K562 (cell line): ENCODE results near the gene DOCK6. TPM values are rescaled to one million over a fixed set of nuclear protein-coding genes. Genes with fewer than 3 reads are reported as not detected.

Experiments
- DPF2 ChIP-seq: fragments of 450-650 bp; IDR thresholded peaks from 2 replicates; pipeline ENCODE4 v1.6.1; 2016
- GATA2 ChIP-seq: sonication (generic); formaldehyde crosslinking; IDR thresholded peaks from 2 replicates; pipeline ENCODE4 v1.4.0; 2020; ENCODE audit warnings: mild to moderate bottlenecking, missing genetic modification reagents
- HEY1 ChIP-seq: fragments of 250-450 bp; sonication (Bioruptor Pico); IDR thresholded peaks from 2 replicates; pipeline ENCODE4 v1.5.0; 2020; ENCODE audit warnings: mild to moderate bottlenecking, moderate library complexity, borderline replicate concordance
- L3MBTL2 ChIP-seq: fragments of 450-650 bp; IDR thresholded peaks from 2 replicates; pipeline ENCODE4 v1.6.1; 2016; ENCODE audit warnings: mild to moderate bottlenecking, moderate library complexity
- NR2C2 ChIP-seq, 2 experiments: fragments of 200-800 bp in 1 of 2; sonication (Bioruptor generic) in 1 of 2; sonication (generic) in 1 of 2; formaldehyde crosslinking in 1 of 2; IDR thresholded peaks; 2 replicates each; pipeline versions ENCODE4 v1.6.1 to v1.8.0; 2016 to 2022; ENCODE audit warnings: mild to moderate bottlenecking in 1 of 2, missing compliant biosample characterization in 1 of 2, missing genetic modification characterization in 1 of 2, missing genetic modification reagents in 1 of 2
- RNF2 ChIP-seq: sonication (generic); IDR thresholded peaks from 2 replicates; pipeline ENCODE4 v1.6.1; 2016
- YY1 ChIP-seq, 3 experiments: IDR thresholded peaks; 2 replicates each; pipeline ENCODE4 v1.6.1; 2011; ENCODE audit warnings: low read length in 2 of 3, mild to moderate bottlenecking in 2 of 3, moderate library complexity in 2 of 3, borderline replicate concordance in 1 of 3, control low read depth in 1 of 3, low read depth in 1 of 3; ENCODE audit not compliant: insufficient read depth in 3 of 3, insufficient replicate concordance in 2 of 3, control insufficient read depth in 1 of 3, insufficient read length in 1 of 3; ENCODE audit errors: extremely low read depth in 1 of 3
- ZKSCAN8 ChIP-seq: fragments of 200-800 bp; sonication (Bioruptor generic); IDR thresholded peaks from 2 replicates; pipeline ENCODE4 v1.6.1; 2016; ENCODE audit warnings: missing genetic modification characterization, missing compliant biosample characterization
- ZNF395 ChIP-seq: fragments of 200-800 bp; sonication (Bioruptor generic); IDR thresholded peaks from 2 replicates; pipeline ENCODE4 v1.6.1; 2017; ENCODE audit warnings: missing genetic modification characterization, missing compliant biosample characterization
- polyA plus RNA-seq, 8 experiments: library from polyadenylated mRNA; depleted of rRNA in 4 of 8; stranded (reverse) in 5 of 8; unstranded in 3 of 8; fragments of >200 nt; fragmentation: Nextera tagmentation in 2 of 8; fragmentation: Illumina TruSeq in 1 of 8; extraction: Ambion mirVana in 2 of 8; extraction: Trizol in 1 of 8; gene quantifications; 2 replicates each; pipeline versions ENCODE4 v1.2.1 to v1.2.3, GENCODE V29; 2011 to 2014; ENCODE audit warnings: inconsistent platforms in 1 of 8, missing spikeins in 1 of 8
- total RNA-seq, 7 experiments: library from RNA; depleted of rRNA in 6 of 7; stranded (reverse); fragments of >200 nt in 6 of 7; fragmentation: Illumina TruSeq in 2 of 7; extraction: Trizol in 2 of 7; gene quantifications; 2 replicates each; pipeline versions ENCODE4 v1.2.1 to v1.2.3, GENCODE V29; 2011 to 2021; ENCODE audit warnings: low replicate concordance in 1 of 7
- TF ChIP-seq, protein P1 (sequence below): fragments of 450-650 bp; IDR thresholded peaks from 2 replicates; pipeline ENCODE4 v1.6.1; 2018; ENCODE audit not compliant: partially characterized antibody
- TF ChIP-seq, protein P2 (sequence below), 2 experiments: fragments of 450-650 bp; formaldehyde crosslinking in 1 of 2; IDR thresholded peaks; 2 replicates each; pipeline versions ENCODE4 v1.4.0 to v1.6.1; 2014 to 2020; ENCODE audit warnings: mild to moderate bottlenecking in 2 of 2, borderline replicate concordance in 1 of 2, low read depth in 1 of 2

The DOCK6 gene
- total and polyA plus RNA-seq, 9 of the 15 experiments (the other 6 are each of a cell fraction or from before 2014, with no cell fraction given): 0.35 to 19.3 (median 3.8) TPM

DNA sequence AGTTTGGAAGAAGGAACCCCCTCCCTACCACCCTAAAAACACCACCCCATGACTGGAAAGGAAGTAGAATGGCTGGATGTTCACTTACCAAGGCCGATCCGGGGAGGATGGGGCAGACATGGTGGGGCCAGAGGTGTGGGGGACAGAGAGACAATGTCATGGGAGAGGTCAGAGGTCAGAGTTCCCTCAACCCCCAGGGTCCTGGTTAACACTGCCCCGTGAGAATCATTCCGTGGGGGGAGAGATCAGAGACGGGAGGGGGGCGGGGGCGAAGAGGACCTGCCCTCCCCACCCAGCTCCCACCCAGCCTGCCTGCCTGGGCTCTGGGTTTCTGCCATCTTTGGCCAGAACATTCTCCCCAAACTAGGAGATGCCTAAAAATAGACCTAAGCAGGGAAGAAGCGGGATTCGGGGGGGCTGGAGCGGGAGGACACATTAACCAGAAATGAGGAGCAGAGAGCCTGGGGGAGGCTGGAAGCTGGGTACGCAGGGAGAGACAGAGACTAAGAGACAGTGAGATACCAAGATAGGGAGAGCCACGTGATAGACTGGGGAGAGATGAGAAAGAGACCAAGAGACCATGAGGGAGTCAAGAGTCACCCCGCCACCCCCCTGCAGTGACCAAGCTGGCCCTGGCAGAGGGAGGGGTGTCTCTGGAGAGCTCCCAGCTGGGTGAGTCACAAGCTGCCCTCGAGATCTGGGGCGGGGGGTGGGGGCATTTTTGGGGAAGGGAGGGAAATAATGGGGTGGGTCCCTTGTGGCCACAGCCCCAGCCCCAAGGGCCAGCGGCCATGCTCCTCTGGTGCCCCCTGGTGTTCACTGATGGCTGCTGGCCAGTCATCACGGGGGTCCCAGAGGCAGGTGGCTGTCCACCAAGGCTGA lies 58.9 kb downstream of the DOCK6 start (continued):
- TF ChIP-seq RNF2 (no peak), HEY1 (CRISPR knock-in tag) (no peak), NR2C2 (CRISPR knock-in tag; IDR thresholded peaks at IDR 0.05) (no peak), NR2C2 (tag; IDR thresholded peaks at IDR 0.05) (peak; percentile 68), YY1 (IDR thresholded peaks at IDR 0.05; ENCODE audit: borderline replicate concordance in 1 of 3, control insufficient read depth in 1 of 3, extremely low read depth in 1 of 3, insufficient read depth in 3 of 3, insufficient read length in 1 of 3, insufficient replicate concordance in 2 of 3, low read depth in 1 of 3, low read length in 2 of 3) (peak in 1 of 3 experiments; percentile 42), ZNF395 (CRISPR knock-in tag) (peak; percentile 56; the same call in 1 of the 2 replicates), L3MBTL2 (0 out of 2 replicates have a peak, but pooled peaks have one; percentile 16), GATA2 (CRISPR knock-in tag) (peak; percentile 27; the same call in 1 of the 2 replicates), ZKSCAN8 (CRISPR knock-in tag) (peak; percentile 89), DPF2 (peak; percentile 78)
- TF ChIP-seq, protein P1, sequence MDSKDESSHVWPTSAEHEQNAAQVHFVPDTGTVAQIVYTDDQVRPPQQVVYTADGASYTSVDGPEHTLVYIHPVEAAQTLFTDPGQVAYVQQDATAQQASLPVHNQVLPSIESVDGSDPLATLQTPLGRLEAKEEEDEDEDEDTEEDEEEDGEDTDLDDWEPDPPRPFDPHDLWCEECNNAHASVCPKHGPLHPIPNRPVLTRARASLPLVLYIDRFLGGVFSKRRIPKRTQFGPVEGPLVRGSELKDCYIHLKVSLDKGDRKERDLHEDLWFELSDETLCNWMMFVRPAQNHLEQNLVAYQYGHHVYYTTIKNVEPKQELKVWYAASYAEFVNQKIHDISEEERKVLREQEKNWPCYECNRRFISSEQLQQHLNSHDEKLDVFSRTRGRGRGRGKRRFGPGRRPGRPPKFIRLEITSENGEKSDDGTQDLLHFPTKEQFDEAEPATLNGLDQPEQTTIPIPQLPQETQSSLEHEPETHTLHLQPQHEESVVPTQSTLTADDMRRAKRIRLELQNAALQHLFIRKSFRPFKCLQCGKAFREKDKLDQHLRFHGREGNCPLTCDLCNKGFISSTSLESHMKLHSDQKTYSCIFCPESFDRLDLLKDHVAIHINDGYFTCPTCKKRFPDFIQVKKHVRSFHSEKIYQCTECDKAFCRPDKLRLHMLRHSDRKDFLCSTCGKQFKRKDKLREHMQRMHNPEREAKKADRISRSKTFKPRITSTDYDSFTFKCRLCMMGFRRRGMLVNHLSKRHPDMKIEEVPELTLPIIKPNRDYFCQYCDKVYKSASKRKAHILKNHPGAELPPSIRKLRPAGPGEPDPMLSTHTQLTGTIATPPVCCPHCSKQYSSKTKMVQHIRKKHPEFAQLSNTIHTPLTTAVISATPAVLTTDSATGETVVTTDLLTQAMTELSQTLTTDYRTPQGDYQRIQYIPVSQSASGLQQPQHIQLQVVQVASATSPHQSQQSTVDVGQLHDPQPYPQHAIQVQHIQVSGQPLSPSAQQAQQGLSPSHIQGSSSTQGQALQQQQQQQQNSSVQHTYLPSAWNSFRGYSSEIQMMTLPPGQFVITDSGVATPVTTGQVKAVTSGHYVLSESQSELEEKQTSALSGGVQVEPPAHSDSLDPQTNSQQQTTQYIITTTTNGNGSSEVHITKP: peak; percentile 24
- TF ChIP-seq, protein P2, sequence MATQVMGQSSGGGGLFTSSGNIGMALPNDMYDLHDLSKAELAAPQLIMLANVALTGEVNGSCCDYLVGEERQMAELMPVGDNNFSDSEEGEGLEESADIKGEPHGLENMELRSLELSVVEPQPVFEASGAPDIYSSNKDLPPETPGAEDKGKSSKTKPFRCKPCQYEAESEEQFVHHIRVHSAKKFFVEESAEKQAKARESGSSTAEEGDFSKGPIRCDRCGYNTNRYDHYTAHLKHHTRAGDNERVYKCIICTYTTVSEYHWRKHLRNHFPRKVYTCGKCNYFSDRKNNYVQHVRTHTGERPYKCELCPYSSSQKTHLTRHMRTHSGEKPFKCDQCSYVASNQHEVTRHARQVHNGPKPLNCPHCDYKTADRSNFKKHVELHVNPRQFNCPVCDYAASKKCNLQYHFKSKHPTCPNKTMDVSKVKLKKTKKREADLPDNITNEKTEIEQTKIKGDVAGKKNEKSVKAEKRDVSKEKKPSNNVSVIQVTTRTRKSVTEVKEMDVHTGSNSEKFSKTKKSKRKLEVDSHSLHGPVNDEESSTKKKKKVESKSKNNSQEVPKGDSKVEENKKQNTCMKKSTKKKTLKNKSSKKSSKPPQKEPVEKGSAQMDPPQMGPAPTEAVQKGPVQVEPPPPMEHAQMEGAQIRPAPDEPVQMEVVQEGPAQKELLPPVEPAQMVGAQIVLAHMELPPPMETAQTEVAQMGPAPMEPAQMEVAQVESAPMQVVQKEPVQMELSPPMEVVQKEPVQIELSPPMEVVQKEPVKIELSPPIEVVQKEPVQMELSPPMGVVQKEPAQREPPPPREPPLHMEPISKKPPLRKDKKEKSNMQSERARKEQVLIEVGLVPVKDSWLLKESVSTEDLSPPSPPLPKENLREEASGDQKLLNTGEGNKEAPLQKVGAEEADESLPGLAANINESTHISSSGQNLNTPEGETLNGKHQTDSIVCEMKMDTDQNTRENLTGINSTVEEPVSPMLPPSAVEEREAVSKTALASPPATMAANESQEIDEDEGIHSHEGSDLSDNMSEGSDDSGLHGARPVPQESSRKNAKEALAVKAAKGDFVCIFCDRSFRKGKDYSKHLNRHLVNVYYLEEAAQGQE (IDR thresholded peaks at IDR 0.05; ENCODE audit: borderline replicate concordance): peak; percentile 74
- TF ChIP-seq, protein P2 (CRISPR knock-in tag; IDR thresholded peaks at IDR 0.05; ENCODE audit: low read depth): no peak
